GM21423 (cell line): ENCODE data around the gene PRRC2B.
A peak's percentile ranks its signal among the peaks of the same experiment; 100 is the strongest.
"Not testable (repeated sequence)": the region's sequence is repeated elsewhere in the genome, so short reads cannot be mapped to it uniquely, and the experiment has no call there.

Experiments
- ATAC-seq: cut with Tn5 transposase; IDR thresholded peaks from one replicate; pipeline ENCODE4 v1.9.1; 2021; ENCODE audit warnings: mild to moderate bottlenecking, moderate library complexity; ENCODE audit not compliant: unreplicated experiment

Gene PRRC2B

GRCh38 chr9:131529597-131530545 is 136.0 kb downstream of the PRRC2B start:
- no peak for ATAC-seq

- peak; percentile 19 for ATAC-seq
These were observed 136.6 kb downstream of the PRRC2B start for GRCh38 chr9:131530546-131530919.

GRCh38 chr9:131530920-131531832 is 137.3 kb downstream of the PRRC2B start, which contains the start of gene UCK1:
UCK1 (minus strand) TSS chr9:131531263; CDS start chr9:131531174, 89 bp downstream.
- peak; percentile 73 for ATAC-seq

- no peak for ATAC-seq
These were observed 140.9 kb downstream of the PRRC2B start for GRCh38 chr9:131534721-131535237.

- no peak for ATAC-seq
These were observed 144.1 kb downstream of the PRRC2B start for GRCh38 chr9:131537946-131538345.

GRCh38 chr9:131539223-131539923 is 145.5 kb downstream of the PRRC2B start:
- ATAC-seq = no peak

- ATAC-seq = no peak
These were observed 149.3 kb downstream of the PRRC2B start for GRCh38 chr9:131543141-131543540.

GRCh38 chr9:131545003-131545785 is 151.3 kb downstream of the PRRC2B start, which contains the start of gene PRRT1B:
PRRT1B (plus strand) TSS chr9:131545523; CDS start chr9:131545616, 93 bp downstream.
- no peak for ATAC-seq

- ATAC-seq = no peak
These were observed 152.0 kb downstream of the PRRC2B start for GRCh38 chr9:131545786-131546335.

GRCh38 chr9:131546336-131547084 is 152.6 kb downstream of the PRRC2B start:
- ATAC-seq = no peak

- not testable (repeated sequence) for ATAC-seq
These were observed 155.3 kb downstream of the PRRC2B start for GRCh38 chr9:131549186-131549585.
